NCI-H1105 treated with DMSO at 0.1 percent for 48 hours (cell line): Measurements from ENCODE around the gene CASKIN2.

Experiments
- DNase-seq: peaks from one replicate; lab custom pipeline; 2025; lab: John Stamatoyannopoulos, UW

Gene CASKIN2

DNA sequence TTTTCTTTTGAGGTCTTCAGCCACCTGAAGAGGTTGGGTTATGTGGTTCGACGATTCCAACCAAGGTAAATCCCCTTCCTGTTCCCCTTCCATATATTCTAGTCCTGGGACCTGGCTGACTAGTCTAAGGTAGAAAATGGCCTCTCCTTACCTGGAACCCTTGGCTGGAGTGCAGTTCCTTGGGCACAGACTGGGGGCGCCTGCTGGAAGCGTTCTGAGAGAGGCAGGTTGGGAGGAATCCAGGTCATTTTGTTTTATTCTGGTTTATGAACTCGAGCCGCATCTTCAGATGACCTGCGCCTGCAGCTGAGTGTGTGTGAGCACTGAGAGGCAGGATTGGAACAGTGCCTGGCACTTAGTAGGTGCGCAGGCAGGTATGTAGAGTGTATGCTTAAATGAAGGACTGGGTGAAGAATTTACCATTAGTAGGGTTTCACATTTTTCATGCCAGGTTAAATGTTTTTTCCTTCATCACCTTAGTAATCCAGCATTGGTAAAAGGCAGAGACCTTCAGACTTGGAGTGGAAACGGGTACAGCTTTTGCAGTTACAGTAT, 3.7 kb upstream of the CASKIN2 start:
- no peak for DNase-seq

- DNase-seq, result no peak
These were observed 2.9 kb upstream of the CASKIN2 start for GRCh38 chr17:75518201-75518600.

GRCh38 chr17:75517297-75517865, 2.0 kb upstream of the CASKIN2 start:
- no peak for DNase-seq

- peak; percentile 30 for DNase-seq
These were observed 1.4 kb upstream of the CASKIN2 start for GRCh38 chr17:75516619-75517296.

- DNase-seq, result peak; percentile 81
These were observed 900 bp upstream of the CASKIN2 start, which contains the start of gene TSEN54 for GRCh38 chr17:75516255-75516618. TSS of gene TSEN54 (plus strand) at chr17:75516528. CDS start at chr17:75516561, 33 bp downstream.

DNA sequence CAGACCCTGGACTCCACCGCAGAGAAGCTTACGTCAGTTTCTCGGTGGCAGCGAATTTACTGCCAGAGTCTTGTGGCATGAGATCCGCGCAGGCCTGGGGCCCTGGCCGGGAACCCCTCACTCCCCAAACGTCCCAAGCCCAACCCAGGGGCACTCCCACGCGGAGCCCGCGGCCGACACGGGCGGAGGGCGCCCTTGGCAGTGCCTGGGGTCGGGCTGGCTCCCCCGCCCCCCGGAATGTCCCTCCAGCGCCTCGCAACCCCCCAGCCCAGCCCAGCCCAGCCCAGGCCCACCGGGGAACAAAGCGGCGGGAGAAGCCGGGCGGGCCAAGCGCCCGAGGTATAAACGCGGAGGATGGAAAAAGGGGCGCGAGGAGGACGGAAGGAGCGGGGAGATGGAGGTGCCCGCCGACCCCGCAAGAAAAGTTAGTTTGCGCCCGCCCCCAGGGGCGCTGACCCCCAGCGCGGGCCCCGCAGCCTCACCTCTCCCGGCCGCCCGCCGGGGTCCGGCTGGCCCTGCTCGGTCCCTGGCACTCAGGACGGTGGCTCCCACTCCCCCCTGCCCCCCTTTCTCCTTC, 330 bp downstream of the CASKIN2 start:
- peak; percentile 52 for DNase-seq

- DNase-seq, result no peak
These were observed 928 bp downstream of the CASKIN2 start for GRCh38 chr17:75514299-75514918.

DNA sequence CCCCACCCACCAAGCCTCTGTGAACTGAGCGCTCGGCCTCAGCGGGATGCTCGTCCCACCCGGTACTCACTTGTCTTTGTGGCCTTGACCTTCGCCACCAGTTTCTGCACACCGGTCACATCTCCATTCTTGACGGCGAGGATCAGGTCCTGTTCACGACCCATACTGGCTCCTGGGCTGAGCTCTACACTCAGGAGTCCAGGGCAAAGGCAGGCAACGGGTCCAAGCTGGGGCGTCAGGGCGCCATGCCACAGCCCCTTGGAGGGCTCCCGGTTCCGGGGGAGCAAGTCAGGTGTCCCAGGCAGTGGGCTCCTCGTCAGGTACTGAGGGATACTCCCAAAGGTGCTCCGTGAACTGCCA, 1.7 kb downstream of the CASKIN2 start:
- no peak for DNase-seq

DNA sequence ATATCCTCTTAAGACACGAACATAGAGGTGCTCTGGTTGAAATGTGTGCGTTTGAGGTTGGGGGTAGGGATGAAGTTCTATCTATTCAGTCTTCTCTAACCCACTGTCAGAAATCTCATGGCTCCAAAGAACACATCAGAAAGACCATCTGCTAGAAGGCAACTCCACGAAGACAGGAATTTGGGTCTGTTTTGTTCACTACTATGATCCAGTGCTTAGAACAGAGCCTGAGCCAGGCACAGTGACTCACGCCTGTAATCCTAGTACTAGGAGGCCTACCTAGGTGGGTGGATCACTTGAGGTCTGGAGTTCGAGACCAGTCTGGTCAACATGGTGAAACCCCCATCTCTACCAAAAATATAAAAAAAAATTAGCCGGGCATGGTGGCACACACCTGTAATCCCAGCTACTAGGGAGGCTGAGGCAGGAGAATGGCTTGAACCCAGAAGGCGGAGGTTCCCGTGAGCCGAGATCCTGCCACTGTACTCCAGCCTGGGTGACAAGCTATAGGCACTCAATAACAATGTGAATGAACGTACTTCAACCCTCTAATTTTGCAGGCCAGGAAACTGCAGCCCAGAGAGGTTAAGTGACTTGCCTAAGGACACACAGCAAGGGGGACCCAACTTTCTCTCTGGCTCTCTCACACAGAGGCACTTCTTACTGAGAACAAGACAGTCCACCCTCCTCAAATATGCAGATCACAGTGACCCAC, 2.3 kb downstream of the CASKIN2 start:
- DNase-seq, result no peak

DNA sequence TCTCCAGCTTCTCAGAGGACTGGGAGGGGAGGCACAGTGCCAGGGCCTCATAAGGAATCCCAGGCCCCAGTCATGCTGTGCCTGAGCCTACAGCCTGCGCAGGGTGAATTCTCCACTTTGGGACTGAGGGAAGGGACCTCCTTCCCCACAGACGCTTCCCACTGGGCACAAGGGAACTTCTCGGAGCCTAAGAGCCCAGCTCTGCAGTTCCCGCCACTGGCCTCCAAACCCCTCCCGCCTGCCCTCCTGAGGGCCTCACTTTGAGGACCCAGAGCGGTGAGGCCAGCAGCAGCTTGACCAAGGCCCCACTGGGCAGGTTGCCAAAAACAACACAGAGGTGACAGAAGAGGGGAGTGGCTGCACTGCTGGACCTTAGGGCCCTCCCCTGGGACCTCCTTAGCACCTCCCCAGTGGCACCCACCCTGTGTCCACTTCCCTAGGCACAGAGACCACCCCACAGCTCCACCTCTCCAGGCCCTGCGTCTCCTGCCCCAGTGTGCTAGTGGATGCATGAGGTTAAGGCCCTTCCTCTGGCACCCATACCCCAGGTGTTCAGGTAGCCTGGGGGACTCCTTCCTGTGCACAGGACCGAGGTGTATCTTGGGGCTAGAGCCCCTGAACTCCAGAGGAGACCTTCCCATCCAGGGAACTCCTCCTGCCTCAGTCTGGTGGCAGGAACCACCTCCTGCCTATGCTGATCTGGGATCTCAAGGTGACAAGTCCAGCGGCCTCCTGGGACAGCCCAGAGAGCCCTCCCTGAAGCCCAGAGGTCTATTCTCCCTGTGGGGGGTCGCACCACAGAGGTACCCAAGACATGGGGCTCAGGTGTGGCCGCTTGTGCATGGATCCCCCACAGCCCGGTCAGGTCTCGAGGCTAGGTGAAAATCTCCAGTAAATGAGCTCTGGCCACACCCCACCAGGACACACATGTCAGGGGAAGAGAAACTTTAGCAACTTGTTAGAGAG, 3.4 kb downstream of the CASKIN2 start:
- DNase-seq, result no peak

- DNase-seq, result no peak
These were observed 4.1 kb downstream of the CASKIN2 start for GRCh38 chr17:75511270-75511609.

- DNase-seq, result no peak
These were observed 5.6 kb downstream of the CASKIN2 start for GRCh38 chr17:75509528-75510258.

DNA sequence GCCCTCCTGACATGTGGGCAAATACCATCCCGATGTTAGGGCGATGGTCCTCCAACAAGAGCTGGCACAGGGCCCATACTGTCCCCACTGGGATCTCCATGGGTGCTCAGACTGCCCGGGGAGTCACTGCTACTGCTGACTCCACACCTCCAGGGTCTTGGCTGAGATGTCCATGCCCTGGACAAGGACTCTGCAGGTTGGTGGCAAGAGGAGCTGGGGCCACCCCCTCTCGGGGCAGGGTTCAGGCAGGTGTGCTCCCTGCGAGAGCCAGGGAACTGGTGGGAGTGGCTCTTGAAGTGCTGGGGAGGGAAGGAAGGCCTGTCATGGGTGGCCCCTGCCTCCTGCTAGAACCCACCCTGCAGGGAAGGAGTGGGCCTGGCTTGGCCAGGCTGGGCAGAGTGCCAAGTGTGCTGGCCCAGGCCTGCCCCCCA, 6.4 kb downstream of the CASKIN2 start:
- no peak for DNase-seq

- DNase-seq, result no peak
These were observed 7.3 kb downstream of the CASKIN2 start for GRCh38 chr17:75507733-75508719.

- DNase-seq, result no peak
These were observed 8.4 kb downstream of the CASKIN2 start for GRCh38 chr17:75506888-75507287.

DNA sequence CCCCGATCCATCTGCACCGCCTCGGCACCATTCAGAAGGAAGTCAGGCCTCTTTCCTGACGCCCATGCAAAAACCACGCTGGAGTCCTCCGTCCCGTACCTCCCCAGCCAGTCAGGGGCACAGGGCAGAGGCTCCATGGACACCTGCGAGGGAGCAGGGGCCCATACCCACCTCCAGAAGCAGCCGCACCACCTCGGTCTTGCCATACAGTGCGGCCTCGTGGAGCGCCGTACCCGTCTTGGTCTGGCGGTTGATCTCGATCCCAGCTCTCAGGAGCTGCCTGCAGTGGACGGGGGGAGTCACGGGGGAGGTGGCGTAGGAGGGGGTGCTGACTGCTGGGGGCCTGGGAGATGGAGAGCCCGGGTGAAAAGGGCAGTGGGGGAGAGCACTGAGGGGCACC, 9.2 kb downstream of the CASKIN2 start:
- DNase-seq, result no peak

GRCh38 chr17:75505640-75506039, 9.7 kb downstream of the CASKIN2 start:
- no peak for DNase-seq

GRCh38 chr17:75505152-75505409, 10.3 kb downstream of the CASKIN2 start:
- no peak for DNase-seq

- DNase-seq, result no peak
These were observed 10.8 kb downstream of the CASKIN2 start for GRCh38 chr17:75504347-75505151.
